ENCODE results near the gene ITPR3. TPM values are rescaled to one million over a fixed set of nuclear protein-coding genes. Genes with fewer than 3 reads are reported as not detected.

Gene ITPR3
- total RNA-seq, 2 donors from 2014 or later, result 21.8 to 99.1 TPM

DNA sequence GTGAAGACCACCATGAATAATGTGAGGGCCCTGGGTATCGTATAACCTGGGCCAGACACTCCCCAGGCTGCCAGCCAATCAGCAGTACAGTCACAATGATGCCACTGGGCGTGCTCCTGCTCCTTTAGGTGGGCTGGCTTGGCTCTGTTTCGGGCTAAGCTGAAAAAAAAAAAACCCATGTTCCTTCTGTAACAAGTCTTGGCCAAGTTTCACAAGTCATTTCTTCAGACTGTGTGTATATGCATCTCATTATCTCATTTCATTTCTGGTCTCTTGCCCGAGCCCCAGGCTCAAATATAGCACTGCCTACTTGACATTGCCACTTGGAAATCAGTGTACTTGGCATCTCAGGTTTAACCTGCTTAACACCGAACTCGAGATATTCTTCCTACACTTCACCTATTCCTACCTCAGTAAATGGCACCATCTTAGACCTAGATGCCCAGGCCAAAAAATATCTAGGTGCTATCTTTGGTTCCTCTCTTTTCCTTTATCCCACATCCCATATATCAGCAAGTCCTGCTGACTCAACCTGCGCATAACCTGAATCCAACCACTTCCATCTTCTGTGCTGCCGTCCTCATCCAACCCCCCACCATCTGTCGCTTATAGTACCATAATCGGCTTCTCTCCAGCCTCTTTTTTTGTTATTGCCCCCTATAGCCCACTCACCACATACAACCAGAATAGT, 88.6 kb downstream of the ITPR3 start:
- Histone ChIP-seq H3K9me3 (no peaks in the 10 kb centered on the region), H3K4me1 (replicated peaks) (peaks cover 13% of the 10 kb centered on the region), H3K27ac (no peak overlapping the region), H3K4me3 (no peak overlapping the region), H3K27me3 (replicated peaks; ENCODE audit: insufficient read depth) (no peaks in the 10 kb centered on the region), H3K36me3 (no peaks in the 10 kb centered on the region)
- intact Hi-C loops (cut with DNase I), result loop anchor here (5.0 kb wide), 1 partner anchor 53 kb away; no protein-coding TSS in a partner anchor
- TF ChIP-seq, protein P1, sequence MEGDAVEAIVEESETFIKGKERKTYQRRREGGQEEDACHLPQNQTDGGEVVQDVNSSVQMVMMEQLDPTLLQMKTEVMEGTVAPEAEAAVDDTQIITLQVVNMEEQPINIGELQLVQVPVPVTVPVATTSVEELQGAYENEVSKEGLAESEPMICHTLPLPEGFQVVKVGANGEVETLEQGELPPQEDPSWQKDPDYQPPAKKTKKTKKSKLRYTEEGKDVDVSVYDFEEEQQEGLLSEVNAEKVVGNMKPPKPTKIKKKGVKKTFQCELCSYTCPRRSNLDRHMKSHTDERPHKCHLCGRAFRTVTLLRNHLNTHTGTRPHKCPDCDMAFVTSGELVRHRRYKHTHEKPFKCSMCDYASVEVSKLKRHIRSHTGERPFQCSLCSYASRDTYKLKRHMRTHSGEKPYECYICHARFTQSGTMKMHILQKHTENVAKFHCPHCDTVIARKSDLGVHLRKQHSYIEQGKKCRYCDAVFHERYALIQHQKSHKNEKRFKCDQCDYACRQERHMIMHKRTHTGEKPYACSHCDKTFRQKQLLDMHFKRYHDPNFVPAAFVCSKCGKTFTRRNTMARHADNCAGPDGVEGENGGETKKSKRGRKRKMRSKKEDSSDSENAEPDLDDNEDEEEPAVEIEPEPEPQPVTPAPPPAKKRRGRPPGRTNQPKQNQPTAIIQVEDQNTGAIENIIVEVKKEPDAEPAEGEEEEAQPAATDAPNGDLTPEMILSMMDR (IDR thresholded peaks at IDR 0.05), result no peak
- TF ChIP-seq POLR2A (IDR thresholded peaks at IDR 0.05) (no peak), POLR2AphosphoS5 (IDR thresholded peaks at IDR 0.05) (no peak)
- WGBS, result 78% methylated on average over 10 of the region's 10 CpGs
- no peak for DNase-seq (ENCODE audit: low spot score)

DNA sequence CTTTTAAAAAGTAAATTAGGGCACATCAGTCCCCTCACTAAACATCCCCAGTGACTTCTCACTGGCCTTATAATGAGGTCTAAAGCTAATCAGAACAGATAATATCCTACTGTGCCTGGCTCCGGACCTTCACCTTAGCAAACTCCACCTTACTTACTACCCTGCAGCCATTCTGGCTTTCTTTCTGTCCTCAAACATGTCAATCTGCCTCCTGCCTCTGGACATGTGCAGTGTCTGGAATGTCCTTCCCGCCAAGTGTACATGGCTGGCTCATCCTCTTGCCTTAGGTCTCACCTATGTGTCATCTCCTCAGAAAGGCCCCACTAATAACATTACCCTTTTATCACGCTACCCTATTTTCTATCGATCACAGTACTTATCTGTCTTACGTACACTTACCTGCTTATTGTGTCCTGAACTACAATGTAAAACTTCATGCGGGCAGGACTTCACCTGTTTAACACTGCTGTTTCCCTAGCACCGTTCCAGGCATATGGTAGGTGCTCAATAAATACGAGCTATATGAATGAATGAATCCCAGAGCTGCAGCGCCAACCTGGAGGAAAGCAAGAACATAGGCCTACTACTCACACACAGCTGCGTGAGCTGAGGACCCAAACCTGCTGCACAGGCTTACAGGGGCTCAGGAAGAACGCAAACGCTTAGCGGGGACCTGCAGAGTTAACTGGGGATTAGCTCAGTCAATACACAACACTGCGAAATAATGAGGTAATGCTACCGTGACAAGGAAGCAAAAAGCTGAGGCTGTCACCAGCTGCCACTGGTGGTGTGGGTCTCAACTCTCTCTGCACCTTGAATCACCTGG, 89.4 kb downstream of the ITPR3 start:
- WGBS, result 81% methylated on average over 15 of the region's 15 CpGs
- peaks cover 13% of the 10 kb centered on the region for H3K4me1 ChIP-seq (replicated peaks)
- peak overlapping the region; percentile 75 to 84 for H3K4me3 ChIP-seq
- no peaks in the 10 kb centered on the region for H3K9me3 ChIP-seq
- peak overlapping the region in 1 of 2 donors; percentile 92 for H3K27ac ChIP-seq
- intact Hi-C loops (cut with DNase I), result loop anchor here (5.0 kb wide), 1 partner anchor 52 kb away; no protein-coding TSS in a partner anchor
- H3K36me3 ChIP-seq, result no peaks in the 10 kb centered on the region
- no peak for DNase-seq (ENCODE audit: low spot score)
- no peak for TF ChIP-seq POLR2A (IDR thresholded peaks at IDR 0.05)
- TF ChIP-seq, protein P1 (IDR thresholded peaks at IDR 0.05), result no peak
- no peak for TF ChIP-seq POLR2AphosphoS5 (IDR thresholded peaks at IDR 0.05)
- H3K27me3 ChIP-seq (replicated peaks; ENCODE audit: insufficient read depth), result no peaks in the 10 kb centered on the region

DNA sequence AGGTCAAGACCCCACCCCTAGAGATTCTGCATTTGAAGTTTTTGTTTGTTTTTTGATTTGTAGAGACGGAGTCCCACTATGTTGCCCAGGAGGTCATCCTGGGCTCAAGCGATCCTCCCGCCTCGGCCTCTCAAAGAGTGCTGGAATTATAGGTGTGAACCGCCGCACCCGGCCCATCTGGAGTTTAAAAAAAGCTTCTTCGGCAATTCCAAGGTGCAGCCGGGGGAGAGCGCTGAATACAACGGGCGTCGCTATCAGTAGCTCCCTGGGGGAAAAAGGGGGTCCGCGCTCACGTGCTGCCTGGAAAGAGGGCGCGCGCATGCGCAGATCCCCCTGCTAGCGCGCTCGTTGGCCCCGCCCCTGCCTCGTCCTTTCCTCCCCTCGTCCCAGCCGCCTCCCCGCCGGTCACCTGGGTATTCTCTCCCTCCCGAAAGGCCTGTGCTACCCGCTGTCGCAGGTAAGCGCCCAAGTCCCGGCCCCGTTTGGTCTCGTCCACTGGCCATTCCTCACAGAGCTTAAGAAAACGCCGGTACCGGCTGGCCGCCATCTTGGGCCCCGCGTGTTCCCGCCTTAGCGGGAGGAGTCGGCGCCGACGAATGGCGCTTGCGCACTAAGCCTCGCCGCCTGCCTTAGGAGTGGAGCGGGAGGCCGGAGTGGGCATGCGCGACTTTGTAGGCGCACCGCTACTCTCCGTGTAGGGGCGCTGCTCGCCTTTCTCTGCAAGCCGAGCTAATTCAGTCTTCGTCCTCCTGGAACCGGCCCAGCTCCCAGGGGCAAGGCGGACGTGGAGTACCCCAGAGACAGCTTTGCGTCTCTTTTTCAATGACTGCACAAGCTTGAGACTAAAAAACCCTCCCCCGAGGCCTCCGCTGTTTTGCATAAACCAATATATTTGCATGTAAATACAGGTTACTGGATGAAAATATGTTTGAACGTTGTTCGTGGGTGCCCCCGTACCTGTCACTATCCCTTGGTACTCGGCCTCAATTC, 90.3 kb downstream of the ITPR3 start, which contains the start of gene UQCC2:
TSS of gene UQCC2 (minus strand) at position 561 of the 990 bp plus-strand sequence. CDS start at position 547, 14 bp downstream.
- Histone ChIP-seq H3K27me3 (replicated peaks; ENCODE audit: insufficient read depth) (no peaks in the 10 kb centered on the region), H3K9me3 (no peaks in the 10 kb centered on the region), H3K27ac (peak within 1 kb of the TSS; percentile 91 to 92), H3K36me3 (no peaks in the 10 kb centered on the region), H3K4me1 (replicated peaks) (peaks cover 18% of the 10 kb centered on the region), H3K4me3 (peak within 1 kb of the TSS; percentile 75 to 84)
- DNase-seq (ENCODE audit: low spot score), result peak; percentile 97
- intact Hi-C loops (cut with DNase I), result loop anchor here (5.0 kb wide), 1 partner anchor 51 kb away; no protein-coding TSS in a partner anchor
- TF ChIP-seq, protein P1 (IDR thresholded peaks at IDR 0.05), result peak in 3 of 4 experiments; percentile 77 to 93 (median 90)
- peak; percentile 91 for TF ChIP-seq POLR2AphosphoS5 (IDR thresholded peaks at IDR 0.05)
- peak; percentile 59 for TF ChIP-seq POLR2A (IDR thresholded peaks at IDR 0.05)
- WGBS, result 1% methylated on average over 65 of the region's 73 CpGs

DNA sequence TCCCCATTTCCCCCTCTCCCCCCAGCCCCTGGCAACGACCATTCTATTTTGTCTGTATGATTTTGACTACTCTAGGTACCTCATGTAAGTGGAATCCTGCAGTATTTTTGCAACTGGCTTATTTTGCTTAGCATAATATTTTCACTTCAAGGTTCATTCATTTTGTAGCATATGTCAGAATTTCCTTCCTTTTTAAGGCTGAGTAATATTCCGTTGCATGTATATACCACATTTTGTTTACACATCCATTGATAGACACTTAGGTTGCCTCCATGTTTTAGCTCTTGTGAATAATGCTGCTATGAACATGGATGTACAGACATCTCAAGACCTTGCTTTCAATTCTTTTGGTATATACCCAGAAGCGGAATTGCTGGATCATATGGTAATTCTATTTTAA, 91.8 kb downstream of the ITPR3 start:
- Histone ChIP-seq H3K9me3 (no peaks in the 10 kb centered on the region), H3K4me3 (no peak overlapping the region), H3K27ac (peak overlapping the region in 1 of 2 donors; percentile 92), H3K4me1 (replicated peaks) (peaks cover 26% of the 10 kb centered on the region), H3K27me3 (replicated peaks; ENCODE audit: insufficient read depth) (no peaks in the 10 kb centered on the region), H3K36me3 (no peaks in the 10 kb centered on the region)
- 87% methylated on average over 3 of the region's 3 CpGs for WGBS
- no peak for DNase-seq (ENCODE audit: low spot score)
- intact Hi-C loops (cut with DNase I), result loop anchor here (5.0 kb wide), 1 partner anchor 49 kb away; no protein-coding TSS in a partner anchor
- TF ChIP-seq POLR2AphosphoS5 (IDR thresholded peaks at IDR 0.05), result no peak
- no peak for TF ChIP-seq POLR2A (IDR thresholded peaks at IDR 0.05)
- TF ChIP-seq, protein P1 (IDR thresholded peaks at IDR 0.05), result no peak

All from prostate gland (tissue), 2 donors.